Endothelial cell of umbilical vein (primary cell): ENCODE data around the gene HPSE2.

Experiments
- FOS ChIP-seq: IDR thresholded peaks from 2 replicates; pipeline ENCODE4 v1.6.1; 2011; ENCODE audit warnings: mild to moderate bottlenecking, low read length, moderate library complexity, borderline replicate concordance; ENCODE audit not compliant: insufficient read depth
- POLR2A ChIP-seq: IDR thresholded peaks from 2 replicates; pipeline ENCODE4 v1.6.1; 2012; ENCODE audit warnings: low read depth, mild to moderate bottlenecking, control low read depth, low read length
- TF ChIP-seq, protein P1 (sequence below), 2 donors: IDR thresholded peaks; 1 replicate in 1 of 2; 2 replicates in 1 of 2; pipeline ENCODE4 v1.5.1; 2011; ENCODE audit warnings: low read length in 2 of 2, mild to moderate bottlenecking in 2 of 2, moderate library complexity in 2 of 2, control low read depth in 1 of 2, inconsistent platforms in 1 of 2, low read depth in 1 of 2; ENCODE audit not compliant: insufficient read depth in 1 of 2; ENCODE audit errors: extremely low read depth in 1 of 2
- TF ChIP-seq, protein P2 (sequence below): IDR thresholded peaks from 2 replicates; pipeline ENCODE4 v1.6.1; 2011; ENCODE audit not compliant: insufficient read depth, insufficient read length

DNA sequence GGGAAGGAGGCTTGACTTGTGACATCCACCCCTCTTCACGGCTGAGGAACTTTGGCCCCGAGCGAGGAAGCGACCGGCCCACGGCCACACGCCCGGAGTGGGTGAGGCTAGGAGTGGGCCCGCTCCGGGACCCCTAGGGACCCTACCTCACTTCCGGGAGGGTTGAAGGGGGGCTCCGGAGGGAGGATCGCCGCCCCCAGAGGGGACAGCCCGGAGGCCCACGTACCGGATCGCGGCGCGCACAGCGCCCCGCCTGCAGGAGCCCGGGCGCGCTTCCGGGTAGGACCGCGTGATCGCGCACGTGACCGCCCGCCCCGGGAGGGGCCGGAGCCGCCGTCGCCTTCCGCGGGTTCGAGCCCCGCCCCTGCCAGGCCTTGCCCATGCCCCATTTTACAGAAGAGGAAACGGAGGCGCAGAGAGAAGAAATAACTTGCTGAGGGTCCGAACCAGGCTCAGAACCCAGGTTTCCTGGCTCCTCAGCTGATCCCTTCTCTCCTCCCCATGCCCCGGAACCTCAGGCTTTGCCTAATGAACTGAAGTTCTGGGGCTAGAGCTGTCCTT, 788.9 kb downstream of the HPSE2 start, which contains the start of gene HPS1:
- TF ChIP-seq, protein P1, sequence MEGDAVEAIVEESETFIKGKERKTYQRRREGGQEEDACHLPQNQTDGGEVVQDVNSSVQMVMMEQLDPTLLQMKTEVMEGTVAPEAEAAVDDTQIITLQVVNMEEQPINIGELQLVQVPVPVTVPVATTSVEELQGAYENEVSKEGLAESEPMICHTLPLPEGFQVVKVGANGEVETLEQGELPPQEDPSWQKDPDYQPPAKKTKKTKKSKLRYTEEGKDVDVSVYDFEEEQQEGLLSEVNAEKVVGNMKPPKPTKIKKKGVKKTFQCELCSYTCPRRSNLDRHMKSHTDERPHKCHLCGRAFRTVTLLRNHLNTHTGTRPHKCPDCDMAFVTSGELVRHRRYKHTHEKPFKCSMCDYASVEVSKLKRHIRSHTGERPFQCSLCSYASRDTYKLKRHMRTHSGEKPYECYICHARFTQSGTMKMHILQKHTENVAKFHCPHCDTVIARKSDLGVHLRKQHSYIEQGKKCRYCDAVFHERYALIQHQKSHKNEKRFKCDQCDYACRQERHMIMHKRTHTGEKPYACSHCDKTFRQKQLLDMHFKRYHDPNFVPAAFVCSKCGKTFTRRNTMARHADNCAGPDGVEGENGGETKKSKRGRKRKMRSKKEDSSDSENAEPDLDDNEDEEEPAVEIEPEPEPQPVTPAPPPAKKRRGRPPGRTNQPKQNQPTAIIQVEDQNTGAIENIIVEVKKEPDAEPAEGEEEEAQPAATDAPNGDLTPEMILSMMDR (IDR thresholded peaks at IDR 0.05; ENCODE audit: extremely low read depth in 1 of 2, insufficient read depth in 1 of 2, low read depth in 1 of 2, low read length in 2 of 2): no peak
- TF ChIP-seq POLR2A (peak; percentile 88), FOS (no peak)
- TF ChIP-seq, protein P2, sequence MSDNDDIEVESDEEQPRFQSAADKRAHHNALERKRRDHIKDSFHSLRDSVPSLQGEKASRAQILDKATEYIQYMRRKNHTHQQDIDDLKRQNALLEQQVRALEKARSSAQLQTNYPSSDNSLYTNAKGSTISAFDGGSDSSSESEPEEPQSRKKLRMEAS: peak; percentile 91
